NCI-H524 (cell line): ENCODE results near the gene COBL.

Source experiments
- DNase-seq, 2 experiments: peaks; one replicate each; lab custom pipeline; 2025; lab: John Stamatoyannopoulos, UW

The COBL gene

GRCh38 chr7:51234609-51235308 lies 81.8 kb downstream of the COBL start:
- no peak for DNase-seq

- no peak for DNase-seq
Observed at GRCh38 chr7:51234139-51234538, 82.5 kb downstream of the COBL start.

GRCh38 chr7:51233374-51233773 lies 83.2 kb downstream of the COBL start:
- DNase-seq = no peak

GRCh38 chr7:51230723-51231122 lies 85.9 kb downstream of the COBL start:
- DNase-seq = no peak

- DNase-seq = no peak
Observed at GRCh38 chr7:51230324-51230625, 86.3 kb downstream of the COBL start.

- no peak for DNase-seq
Observed at GRCh38 chr7:51229620-51230323, 86.8 kb downstream of the COBL start.

- no peak for DNase-seq
Observed at GRCh38 chr7:51229106-51229537, 87.5 kb downstream of the COBL start.

- DNase-seq = no peak
Observed at GRCh38 chr7:51228386-51228958, 88.1 kb downstream of the COBL start.

GRCh38 chr7:51227861-51228260 lies 88.7 kb downstream of the COBL start:
- DNase-seq = no peak

GRCh38 chr7:51226916-51227535 lies 89.6 kb downstream of the COBL start:
- DNase-seq = no peak

- DNase-seq = no peak
Observed at GRCh38 chr7:51226063-51226755, 90.4 kb downstream of the COBL start.

GRCh38 chr7:51224811-51225595 lies 91.6 kb downstream of the COBL start:
- peak in 1 of 2 experiments; percentile 8 for DNase-seq

- no peak for DNase-seq
Observed at GRCh38 chr7:51223505-51223904, 93.1 kb downstream of the COBL start.

GRCh38 chr7:51222916-51223315 lies 93.7 kb downstream of the COBL start:
- DNase-seq = no peak

GRCh38 chr7:51220226-51220625 lies 96.4 kb downstream of the COBL start:
- no peak for DNase-seq

GRCh38 chr7:51219261-51219988 lies 97.2 kb downstream of the COBL start:
- DNase-seq = no peak

GRCh38 chr7:51217804-51218203 lies 98.8 kb downstream of the COBL start:
- no peak for DNase-seq

GRCh38 chr7:51214098-51214497 lies 102.5 kb downstream of the COBL start:
- DNase-seq = no peak

GRCh38 chr7:51213618-51214017 lies 103.0 kb downstream of the COBL start:
- no peak for DNase-seq

GRCh38 chr7:51210766-51211165 lies 105.8 kb downstream of the COBL start:
- no peak for DNase-seq

GRCh38 chr7:51209426-51209825 lies 107.2 kb downstream of the COBL start:
- DNase-seq = no peak
